Esophagus muscularis mucosa (tissue), 3 donors: ENCODE results near the gene KIAA0753.

Source experiments
- CTCF ChIP-seq, 3 experiments: fragments of 200-600 bp in 2 of 3; fragments of 450-650 bp in 1 of 3; sonication (generic) in 2 of 3; IDR thresholded peaks; one replicate each; pipeline ENCODE4 v1.5.1; 2017 to 2019; ENCODE audit warnings: antibody characterized with exemption in 3 of 3, mild to moderate bottlenecking in 2 of 3, moderate library complexity in 1 of 3
- POLR2AphosphoS5 ChIP-seq, 2 donors: sonication (generic); formaldehyde crosslinking; IDR thresholded peaks; one replicate each; pipeline ENCODE4 v1.6.1; 2017; ENCODE audit warnings: antibody characterized with exemption in 2 of 2

- no peak for TF ChIP-seq POLR2AphosphoS5 (IDR thresholded peaks at IDR 0.05)
- TF ChIP-seq CTCF (IDR thresholded peaks at IDR 0.05): no peak
Measured at GRCh38 chr17:6681671-6682070, 41.2 kb upstream of the KIAA0753 start.
